ENCODE data around the gene SPOCK1.

SPOCK1 gene

DNA sequence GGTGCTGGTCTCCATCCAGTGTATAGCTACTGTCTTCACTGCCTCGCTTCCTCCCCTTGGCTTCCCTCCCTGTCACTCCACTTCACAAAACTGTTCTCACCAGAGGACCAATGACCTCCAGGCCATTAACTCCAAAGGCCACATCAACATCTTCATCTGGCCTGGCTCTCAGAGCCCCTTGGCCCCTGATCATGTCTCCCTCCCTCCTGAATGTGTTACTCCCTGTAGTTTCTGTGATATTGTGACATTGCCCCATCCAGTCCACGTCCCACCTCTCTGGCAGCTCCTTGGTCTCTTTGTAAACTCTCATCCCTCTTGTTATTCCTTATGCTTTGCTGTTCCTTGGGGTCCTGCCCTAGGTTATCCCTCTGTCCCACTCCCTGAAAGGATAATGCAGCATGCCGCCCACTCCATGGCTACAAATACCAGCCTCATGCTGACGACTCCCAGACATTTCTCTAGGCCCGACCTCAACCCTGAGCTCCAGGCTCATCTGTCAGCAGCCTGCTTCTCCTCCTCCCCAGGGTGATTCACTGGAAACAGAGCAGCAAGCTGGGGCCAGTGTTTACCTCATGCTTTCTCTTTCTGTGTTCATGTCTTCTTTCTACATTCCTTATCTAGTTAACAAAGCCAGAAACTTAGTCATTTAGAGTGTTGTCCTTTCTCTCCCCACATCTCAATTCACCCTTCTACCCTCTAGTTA, 312.2 kb downstream of the SPOCK1 start:
- DNase-seq, result no peak

DNA sequence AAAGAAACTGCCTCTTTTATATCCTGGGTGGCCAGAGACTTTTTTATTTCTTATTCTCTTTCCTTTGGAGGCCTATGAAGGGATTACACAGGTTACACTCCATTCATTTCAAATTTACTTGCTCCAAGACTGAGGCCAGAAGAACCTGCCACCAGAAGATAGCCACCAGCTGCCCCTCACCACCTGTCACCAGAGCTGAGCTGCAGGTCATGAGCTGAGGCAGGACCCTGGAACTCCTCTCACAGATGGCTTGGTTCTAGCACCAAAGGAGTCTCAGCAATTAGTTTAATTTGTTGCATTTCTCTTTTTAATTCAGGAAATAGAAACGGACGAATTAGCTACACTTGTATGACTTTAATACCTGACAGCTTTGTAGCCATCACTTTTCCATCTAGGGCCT, 313.9 kb downstream of the SPOCK1 start:
- DNase-seq, result no peak

DNA sequence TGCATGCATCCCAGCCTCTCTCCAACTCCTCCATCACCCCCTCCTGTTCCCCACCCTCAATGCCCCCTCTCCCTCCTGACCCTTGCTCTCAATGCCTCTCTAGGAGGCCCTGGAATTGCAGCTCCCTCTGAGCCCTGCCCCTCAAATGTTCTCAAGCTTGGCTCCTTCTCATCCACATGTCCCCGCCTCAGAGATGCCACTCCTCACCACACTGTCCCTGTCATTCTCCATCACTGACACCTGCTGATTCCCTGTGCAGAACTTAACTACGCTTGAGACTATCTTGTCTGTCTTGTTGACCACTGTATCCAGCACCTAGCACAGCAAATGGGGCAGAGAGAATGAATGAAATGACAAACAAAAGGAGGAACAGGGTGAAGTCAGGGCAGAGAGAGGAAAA, 314.4 kb downstream of the SPOCK1 start:
- no peak for DNase-seq

DNA sequence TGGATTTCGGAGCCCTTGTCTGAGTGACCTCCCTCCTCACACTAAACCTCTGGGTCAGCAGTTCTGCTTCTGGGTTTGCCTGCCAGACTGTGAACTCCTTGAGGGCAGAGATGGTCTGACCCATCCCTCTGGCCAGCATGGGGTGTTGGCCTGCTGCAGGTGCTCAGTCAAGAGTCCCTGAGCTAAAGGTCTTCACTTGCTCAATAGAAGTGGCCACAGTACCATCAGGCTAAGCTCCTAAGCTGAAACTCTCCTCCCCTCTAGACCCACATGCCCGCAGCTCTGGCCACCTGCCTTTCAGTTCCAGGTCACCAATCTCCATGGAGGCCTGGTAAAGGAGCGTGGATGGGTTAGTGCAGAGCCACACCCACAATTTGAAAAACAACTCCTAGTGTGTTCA, 316.6 kb downstream of the SPOCK1 start:
- DNase-seq, result no peak

DNA sequence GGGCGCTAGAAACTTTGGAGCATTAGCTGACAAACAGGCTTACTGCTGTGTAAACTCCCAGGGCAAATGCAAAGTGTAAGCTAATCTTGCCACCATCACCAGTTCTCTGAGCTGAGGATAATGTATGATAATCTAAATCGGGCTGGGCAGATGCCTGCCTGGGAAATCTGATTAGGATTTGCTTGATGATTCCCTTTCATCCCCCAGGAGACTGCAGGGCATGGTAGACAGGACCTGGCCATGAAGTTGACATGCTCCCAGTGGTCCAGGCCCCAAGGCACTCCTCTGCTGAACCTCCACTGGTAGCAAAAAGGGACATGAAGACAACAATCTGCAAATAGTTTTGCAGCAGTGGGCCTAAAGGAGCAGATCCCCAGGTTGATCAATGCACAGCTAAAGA, 317.5 kb downstream of the SPOCK1 start:
- DNase-seq, result no peak

DNA sequence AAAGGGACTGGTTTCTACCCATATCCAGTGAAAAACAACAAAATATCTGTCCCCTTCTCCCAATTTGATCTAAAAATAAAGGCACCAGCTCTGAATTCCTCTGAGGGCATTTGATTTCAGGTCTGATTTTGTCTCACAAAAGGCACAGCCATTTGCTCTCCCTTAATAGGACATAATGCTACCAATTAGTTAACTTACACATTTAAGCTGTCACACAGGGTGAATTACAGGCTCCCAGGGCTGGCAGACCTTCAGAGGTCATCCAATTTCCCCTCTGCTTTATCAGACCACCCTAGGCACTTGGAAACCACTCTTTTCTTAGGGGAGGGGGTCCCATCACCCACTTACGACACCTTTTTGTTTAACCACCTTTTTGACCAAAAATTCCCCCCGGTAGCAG, 319.9 kb downstream of the SPOCK1 start:
- no peak for DNase-seq

DNA sequence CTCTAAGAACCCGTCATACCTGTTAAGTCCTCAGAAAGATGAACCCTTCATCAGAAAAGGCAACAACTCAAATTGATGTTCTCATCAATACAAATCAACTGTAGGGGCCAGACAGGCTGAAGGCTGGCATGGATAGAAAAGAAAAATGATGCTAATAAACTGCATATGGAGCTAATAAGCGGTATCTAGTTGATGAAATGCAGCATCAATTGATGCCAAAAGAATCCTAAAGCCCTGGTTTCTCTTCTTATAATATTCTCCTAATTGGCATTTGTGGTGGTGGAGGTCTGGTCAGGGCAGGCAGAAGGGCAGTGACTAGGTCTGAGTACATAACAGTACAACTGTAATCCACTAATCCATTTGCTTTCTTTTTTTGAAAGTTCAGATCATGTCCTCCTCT, 322.5 kb downstream of the SPOCK1 start:
- no peak for DNase-seq

DNA sequence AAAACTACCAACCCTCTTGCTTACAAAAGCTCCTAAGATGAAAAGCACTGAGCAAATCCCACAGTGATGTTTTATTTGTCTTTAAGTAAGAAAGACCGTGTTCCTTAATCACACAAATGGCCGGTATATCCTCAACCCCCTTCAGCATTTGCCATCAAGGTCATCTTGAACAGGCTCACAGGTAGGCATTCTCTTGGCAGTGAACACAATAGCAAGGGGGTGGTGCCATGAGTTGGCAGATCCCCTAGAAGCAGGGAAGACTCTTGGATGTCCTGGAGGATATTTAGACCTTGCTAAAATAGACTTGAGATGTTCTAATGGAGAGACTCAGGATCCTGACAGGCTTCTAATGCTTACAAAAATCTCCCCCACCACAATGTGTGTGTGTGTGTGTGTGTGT, 323.0 kb downstream of the SPOCK1 start:
- DNase-seq, result no peak

DNA sequence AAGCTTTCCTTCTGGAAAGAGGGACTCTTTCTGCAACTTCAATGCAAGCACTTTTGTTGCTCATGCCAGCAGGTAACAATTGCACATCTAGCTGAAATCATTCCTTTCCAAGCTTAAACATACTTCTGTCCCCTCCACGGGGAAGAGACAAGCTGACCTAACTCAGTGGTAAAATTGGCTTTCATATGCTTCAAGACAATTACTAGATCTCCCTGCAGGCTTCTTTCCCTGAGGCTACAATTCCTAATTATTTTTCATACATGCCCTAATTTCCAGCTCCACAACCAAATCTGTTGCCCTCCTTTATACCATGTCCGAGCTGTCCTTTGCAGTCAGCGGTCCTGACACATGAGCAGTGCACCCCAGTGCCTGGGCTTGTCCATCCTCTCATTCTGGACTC, 324.9 kb downstream of the SPOCK1 start:
- DNase-seq, result no peak

GRCh38 chr5:137172258-137172657, 326.9 kb downstream of the SPOCK1 start:
- DNase-seq, result no peak

GRCh38 chr5:137167187-137167586, 331.9 kb downstream of the SPOCK1 start:
- DNase-seq, result no peak

GRCh38 chr5:137164961-137165360, 334.2 kb downstream of the SPOCK1 start:
- no peak for DNase-seq

DNA sequence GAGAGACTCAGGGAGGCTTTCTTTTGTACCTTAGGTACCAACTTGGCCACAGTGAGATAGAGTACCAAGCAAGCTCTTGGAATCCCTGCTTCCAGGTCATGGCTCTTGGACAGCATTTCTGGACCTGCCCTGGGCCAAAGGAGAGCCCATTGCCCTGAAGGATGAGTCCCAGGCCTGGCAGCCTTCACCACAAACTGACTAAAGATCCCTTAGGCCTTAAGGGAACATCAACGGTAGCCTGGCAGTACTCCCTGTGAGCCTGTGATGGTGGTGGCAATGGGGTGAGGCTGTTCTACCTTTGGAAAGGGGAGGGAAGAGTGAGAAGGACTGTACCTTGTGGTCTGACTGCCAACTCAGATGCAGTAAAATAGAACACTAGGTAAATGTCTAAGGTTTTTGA, 334.6 kb downstream of the SPOCK1 start:
- no peak for DNase-seq

- DNase-seq, result no peak
Observed at GRCh38 chr5:137158691-137159090, 340.4 kb downstream of the SPOCK1 start.

DNA sequence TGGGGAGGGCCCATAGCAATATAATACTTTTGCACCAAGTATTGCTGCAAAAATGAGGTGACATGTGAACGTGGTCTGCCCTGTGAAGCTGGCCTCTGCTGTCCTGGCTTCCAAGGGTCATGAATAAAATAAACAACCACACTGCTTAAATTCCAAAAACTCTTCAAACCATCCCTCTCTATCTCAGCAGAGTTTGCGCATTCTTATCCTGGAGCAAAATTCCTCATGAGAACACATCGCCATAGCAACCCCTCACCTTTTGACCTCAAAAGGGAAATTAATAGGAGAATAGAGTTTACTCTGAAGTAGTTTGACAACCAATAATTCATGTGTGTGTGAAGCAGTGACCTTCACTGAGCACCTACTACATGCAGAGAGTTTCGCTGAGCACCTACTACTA, 342.9 kb downstream of the SPOCK1 start:
- DNase-seq, result no peak

DNA sequence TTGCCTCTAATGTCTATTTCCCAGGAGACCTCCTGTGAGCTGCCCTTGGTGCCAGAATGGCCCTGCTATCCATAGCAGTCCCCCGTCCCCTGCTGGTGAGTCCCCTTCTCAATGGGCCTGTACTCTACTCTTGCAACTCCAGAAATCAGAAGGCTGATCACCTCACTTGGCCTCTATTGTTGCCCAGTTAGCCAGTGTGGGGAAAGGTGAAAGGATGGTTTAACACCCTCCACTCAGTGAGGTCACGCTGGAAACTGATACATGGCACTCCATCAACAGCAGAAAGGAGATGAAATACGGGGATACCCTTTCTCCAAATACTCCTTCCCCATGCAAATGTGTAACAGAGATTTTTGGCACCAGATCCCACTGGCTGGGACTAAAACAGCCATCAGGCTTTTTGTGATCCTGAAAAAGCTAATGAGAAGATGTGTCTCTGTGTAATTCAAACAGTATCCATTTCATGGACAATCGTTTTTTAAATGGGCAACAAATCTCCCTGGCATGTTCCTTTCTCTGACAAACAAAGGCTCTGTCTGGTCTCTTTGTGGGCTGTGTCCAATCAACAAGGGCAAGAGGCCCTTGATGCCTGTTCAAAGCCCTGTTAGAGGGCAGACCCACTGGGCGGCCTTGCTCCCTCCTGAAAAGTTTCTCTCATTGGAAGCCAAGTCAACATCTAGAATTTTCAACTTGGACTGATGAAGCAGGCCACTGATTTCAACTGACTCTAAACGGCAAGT, 343.7 kb downstream of the SPOCK1 start:
- DNase-seq, result no peak

DNA sequence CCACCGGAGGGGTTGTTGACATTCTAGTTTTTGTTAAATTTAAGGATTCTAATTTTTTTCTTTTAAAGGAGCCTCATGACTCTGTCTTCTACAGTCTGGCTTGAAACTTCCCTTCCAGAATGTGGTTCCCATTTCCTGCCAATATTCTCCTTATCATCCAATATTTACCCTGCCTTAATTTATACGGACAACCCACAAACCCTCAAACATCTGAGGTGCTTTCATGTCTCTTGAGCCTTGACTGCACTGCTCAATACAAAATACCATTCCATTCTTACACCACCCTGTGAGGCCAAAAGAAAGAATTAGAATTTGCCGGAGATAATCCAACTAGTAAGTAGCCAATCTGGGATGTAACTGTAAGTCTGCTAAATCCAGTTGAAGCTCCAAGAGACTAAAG, 346.5 kb downstream of the SPOCK1 start:
- no peak for DNase-seq

GRCh38 chr5:137148655-137149054, 350.5 kb downstream of the SPOCK1 start:
- DNase-seq, result no peak

DNA sequence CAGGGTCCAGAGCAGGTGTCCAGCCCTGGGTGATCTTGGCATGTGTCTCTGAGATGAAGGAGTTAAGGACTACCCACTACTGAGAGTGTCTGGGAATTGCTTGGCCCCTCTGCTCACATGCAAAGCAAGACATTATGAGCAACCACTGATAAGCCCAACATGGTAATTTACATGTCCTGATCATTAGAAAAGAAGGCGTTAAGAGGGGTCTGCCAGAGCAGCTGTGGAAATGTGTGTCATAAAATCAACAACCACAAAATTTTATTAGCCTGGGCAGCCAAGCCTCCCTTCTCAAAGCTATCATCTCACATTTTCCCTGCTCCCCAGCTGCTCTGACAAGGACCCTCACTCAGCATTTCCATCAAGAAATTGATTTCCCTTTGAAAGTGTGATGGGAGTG, 351.0 kb downstream of the SPOCK1 start:
- DNase-seq, result no peak

DNA sequence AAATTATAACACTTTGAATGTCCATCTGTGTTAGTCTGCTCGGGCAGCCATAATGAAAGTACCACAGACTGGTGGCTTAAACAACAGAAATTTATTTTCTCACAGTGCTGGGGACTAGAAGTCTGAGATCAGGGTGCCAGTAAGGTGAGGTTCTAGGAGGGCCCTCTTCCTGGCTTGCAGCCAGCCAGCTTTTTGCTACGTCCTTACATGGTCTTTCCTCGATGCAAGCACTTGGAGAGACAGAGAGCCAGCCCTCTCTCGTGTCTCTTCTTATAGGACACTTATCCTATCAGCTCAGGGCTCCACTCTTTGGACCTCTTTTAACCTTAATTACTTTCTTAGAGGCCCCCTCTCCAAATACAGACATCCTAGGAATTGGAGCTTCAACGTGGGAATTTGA, 351.8 kb downstream of the SPOCK1 start:
- no peak for DNase-seq

DNA sequence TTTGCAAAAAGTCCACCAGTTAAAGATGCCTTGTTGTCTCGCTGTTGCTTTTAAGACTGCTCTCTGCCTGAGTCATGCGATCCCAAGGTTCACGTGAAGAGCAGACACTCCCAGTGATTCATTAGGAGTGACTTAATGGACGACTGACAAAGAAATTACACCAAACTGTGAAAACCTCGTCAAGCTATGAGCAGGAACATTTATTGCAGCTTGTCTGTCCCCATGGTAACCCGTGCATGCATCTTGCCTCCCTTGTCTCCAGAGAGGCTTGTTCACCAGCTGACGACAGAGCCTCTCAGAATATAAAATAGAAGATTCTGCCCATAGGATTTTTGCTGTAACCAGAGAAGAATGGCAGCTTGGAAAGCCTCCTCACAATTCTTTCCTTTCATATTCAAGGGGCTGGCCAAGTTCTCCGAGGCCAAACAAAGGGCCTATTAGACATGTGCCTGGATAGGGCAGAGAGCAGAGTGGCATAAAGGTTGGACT, 352.7 kb downstream of the SPOCK1 start:
- no peak for DNase-seq

- DNase-seq, result no peak
Observed at GRCh38 chr5:137145721-137146120, 353.4 kb downstream of the SPOCK1 start.

DNA sequence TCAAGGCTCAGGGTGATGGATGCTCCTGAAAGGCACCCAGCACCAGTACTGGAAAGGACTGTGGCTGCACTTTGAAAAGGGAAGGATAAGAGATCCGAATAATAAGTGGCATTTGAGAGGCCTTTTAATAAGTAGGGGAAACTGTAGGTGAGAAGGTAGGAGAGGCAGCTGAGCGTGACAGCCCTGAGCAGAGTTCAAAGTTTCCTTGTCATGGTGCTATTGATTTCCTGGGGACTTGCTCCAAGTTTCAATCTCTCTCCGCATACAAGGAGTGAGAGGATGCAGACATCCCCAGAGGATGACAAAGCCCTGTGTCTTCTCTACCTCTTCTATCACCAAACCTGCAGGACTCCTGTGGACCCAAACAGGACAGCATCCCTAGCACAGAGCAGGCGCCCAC, 354.5 kb downstream of the SPOCK1 start:
- no peak for DNase-seq

- no peak for DNase-seq
Observed at GRCh38 chr5:137142764-137143605, 356.1 kb downstream of the SPOCK1 start.

All from SW 1271 (cell line).